HEK293T (cell line): ENCODE measurements around the gene PLSCR5.
A peak's percentile ranks its signal among the peaks of the same experiment; 100 is the strongest.

Experiments
- CTCF ChIA-PET: fragments of 350-600 bp; formaldehyde crosslinking; extraction: SDS; loops from one replicate; lab custom pipeline; 2021; ENCODE audit warnings: antibody characterized with exemption, inconsistent platforms; lab: Yijun Ruan, JAX
- POLR2A ChIA-PET: fragments of 350-600 bp; formaldehyde crosslinking; extraction: SDS; loops from one replicate; lab custom pipeline; 2020; ENCODE audit warnings: antibody characterized with exemption, inconsistent platforms; lab: Yijun Ruan, JAX
- DNase-seq: peaks from one replicate; pipeline ENCODE4 v3.0.0; 2012; ENCODE audit warnings: mixed read lengths; ENCODE audit errors: extremely low spot score
- ARNT ChIP-seq: fragments of 450-650 bp; IDR thresholded peaks from 2 replicates; pipeline ENCODE4 v1.6.1; 2017; ENCODE audit warnings: mild to moderate bottlenecking
- BHLHE40 ChIP-seq: fragments of 450-650 bp; IDR thresholded peaks from 2 replicates; pipeline ENCODE4 v1.6.1; 2016; ENCODE audit warnings: mild to moderate bottlenecking, moderate library complexity, borderline replicate concordance
- CTBP1 ChIP-seq: fragments of 450-650 bp; IDR thresholded peaks from 2 replicates; pipeline ENCODE4 v1.6.1; 2016; ENCODE audit warnings: borderline replicate concordance
- ELF4 ChIP-seq: fragments of 450-650 bp; IDR thresholded peaks from 2 replicates; pipeline ENCODE4 v1.6.1; 2017; ENCODE audit warnings: antibody characterized with exemption
- FOXA1 ChIP-seq: fragments of 450-650 bp; IDR thresholded peaks from 2 replicates; pipeline ENCODE4 v1.6.1; 2016; ENCODE audit warnings: mild to moderate bottlenecking
- FOXK2 ChIP-seq: fragments of 450-650 bp; IDR thresholded peaks from 2 replicates; pipeline ENCODE4 v1.6.1; 2016; ENCODE audit warnings: mild to moderate bottlenecking
- FOXM1 ChIP-seq: fragments of 450-650 bp; IDR thresholded peaks from 2 replicates; pipeline ENCODE4 v1.6.1; 2017; ENCODE audit warnings: mild to moderate bottlenecking, borderline replicate concordance
- HDGF ChIP-seq: fragments of 450-650 bp; IDR thresholded peaks from 2 replicates; pipeline ENCODE4 v1.6.1; 2017; ENCODE audit warnings: antibody characterized with exemption, borderline replicate concordance
- L3MBTL2 ChIP-seq: fragments of 450-650 bp; conservative IDR thresholded peaks from 2 replicates; pipeline ENCODE4 v1.6.1; 2016; ENCODE audit warnings: mild to moderate bottlenecking
- LEF1 ChIP-seq: fragments of 450-650 bp; IDR thresholded peaks from 2 replicates; pipeline ENCODE4 v1.6.1; 2017; ENCODE audit warnings: mild to moderate bottlenecking, borderline replicate concordance
- NFRKB ChIP-seq: fragments of 450-650 bp; IDR thresholded peaks from 2 replicates; pipeline ENCODE4 v1.6.1; 2016; ENCODE audit warnings: mild to moderate bottlenecking, moderate library complexity
- PKNOX1 ChIP-seq: fragments of 450-650 bp; IDR thresholded peaks from 2 replicates; pipeline ENCODE4 v1.6.1; 2016
- SP1 ChIP-seq: fragments of 450-650 bp; IDR thresholded peaks from 2 replicates; pipeline ENCODE4 v1.6.1; 2017
- SUZ12 ChIP-seq: fragments of 450-650 bp; IDR thresholded peaks from 2 replicates; pipeline ENCODE4 v1.6.1; 2016; ENCODE audit warnings: mild to moderate bottlenecking
- TARDBP ChIP-seq: fragments of 450-650 bp; IDR thresholded peaks from 2 replicates; pipeline ENCODE4 v1.6.1; 2016
- ZNF384 ChIP-seq: fragments of 450-650 bp; IDR thresholded peaks from 2 replicates; pipeline ENCODE4 v1.6.1; 2016

The PLSCR5 gene

GRCh38 chr3:146550070-146550615 is 55.0 kb downstream of the PLSCR5 start:
- DNase-seq, result no peak
- ChIA-PET CTCF (no interaction called here), POLR2A (no interaction called here)
- TF ChIP-seq ZNF384 (no peak), CTBP1 (no peak), LEF1 (no peak), FOXA1 (no peak), PKNOX1 (no peak), SUZ12 (no peak), L3MBTL2 (no peak), SP1 (no peak), HDGF (no peak), NFRKB (no peak), TARDBP (no peak), ELF4 (no peak), BHLHE40 (no peak), FOXK2 (no peak), FOXM1 (no peak), ARNT (no peak)

GRCh38 chr3:146547235-146547835 is 57.8 kb downstream of the PLSCR5 start:
- POLR2A ChIA-PET, result no interaction called here
- CTCF ChIA-PET, result no interaction called here
- DNase-seq, result no peak
- no peak for TF ChIP-seq SP1
- no peak for TF ChIP-seq ARNT
- no peak for TF ChIP-seq BHLHE40
- TF ChIP-seq FOXM1, result no peak
- no peak for TF ChIP-seq NFRKB
- TF ChIP-seq FOXK2, result no peak
- TF ChIP-seq HDGF, result no peak
- no peak for TF ChIP-seq L3MBTL2
- TF ChIP-seq SUZ12, result no peak
- TF ChIP-seq PKNOX1, result no peak
- no peak for TF ChIP-seq TARDBP
- no peak for TF ChIP-seq CTBP1
- TF ChIP-seq LEF1, result no peak
- no peak for TF ChIP-seq FOXA1
- TF ChIP-seq ELF4, result no peak
- no peak for TF ChIP-seq ZNF384

- ChIA-PET CTCF (no interaction called here), POLR2A (no interaction called here)
- DNase-seq, result no peak
- no peak for TF ChIP-seq FOXM1
- no peak for TF ChIP-seq HDGF
- TF ChIP-seq ARNT, result no peak
- no peak for TF ChIP-seq PKNOX1
- no peak for TF ChIP-seq SUZ12
- no peak for TF ChIP-seq BHLHE40
- no peak for TF ChIP-seq TARDBP
- TF ChIP-seq L3MBTL2, result no peak
- no peak for TF ChIP-seq CTBP1
- no peak for TF ChIP-seq LEF1
- no peak for TF ChIP-seq NFRKB
- TF ChIP-seq ZNF384, result no peak
- no peak for TF ChIP-seq FOXA1
- no peak for TF ChIP-seq SP1
- no peak for TF ChIP-seq FOXK2
- no peak for TF ChIP-seq ELF4
Measured at GRCh38 chr3:146546366-146546965, 58.7 kb downstream of the PLSCR5 start.

- no peak for DNase-seq
- POLR2A ChIA-PET, result interaction anchor here (0.7 to 0.9 kb wide), 3 partner anchors 9 to 379 kb away, joined by 3 to 9 read pairs (median 4); no protein-coding TSS in a partner anchor
- TF ChIP-seq CTBP1 (no peak), FOXA1 (no peak), FOXM1 (no peak), LEF1 (no peak), ELF4 (no peak), ZNF384 (no peak), SUZ12 (no peak)
- CTCF ChIA-PET, result interaction anchor here (0.6 kb wide), 1 partner anchor 16 kb away, joined by 4 read pairs; no protein-coding TSS in a partner anchor
Measured at GRCh38 chr3:146544929-146545528, 60.1 kb downstream of the PLSCR5 start.

- peak; percentile 86 for DNase-seq
- TF ChIP-seq HDGF (no peak), L3MBTL2 (peak; percentile 76)
- ChIA-PET POLR2A (interaction anchor here (0.7 to 1.8 kb wide), 5 partner anchors 10 to 378 kb away, joined by 3 to 9 read pairs (median 4); partner anchors contain the start of gene PLSCR2), CTCF (interaction anchor here (0.6 kb wide), 1 partner anchor 15 kb away, joined by 4 read pairs; no protein-coding TSS in a partner anchor)
Measured at GRCh38 chr3:146544002-146544928, 60.9 kb downstream of the PLSCR5 start, which contains the start of gene PLSCR1. Gene PLSCR1 (minus strand): TSS chr3:146544607. CDS start chr3:146536552, 8,055 bp downstream.
